Posterior cingulate gyrus (tissue), 11 donors: ENCODE data around the gene ANAPC1.
A peak's percentile ranks its signal among the peaks of the same experiment; 100 is the strongest.
"Not testable (repeated sequence)": the region's sequence is repeated elsewhere in the genome, so short reads cannot be mapped to it uniquely, and the experiment has no call there.

Source experiments
- DNase-seq, 10 donors: peaks; one replicate each; pipeline versions ENCODE4 v3.0.0 to v3.0.0-alpha.2; 2020 to 2021; ENCODE audit warnings: mixed read lengths in 3 of 10
- intact Hi-C: fragments of 100-400 bp; cut with DNase I; formaldehyde crosslinking; loops from one replicate; pipeline ENCODE4 v1.15.1; 2023

Gene ANAPC1, protein sequence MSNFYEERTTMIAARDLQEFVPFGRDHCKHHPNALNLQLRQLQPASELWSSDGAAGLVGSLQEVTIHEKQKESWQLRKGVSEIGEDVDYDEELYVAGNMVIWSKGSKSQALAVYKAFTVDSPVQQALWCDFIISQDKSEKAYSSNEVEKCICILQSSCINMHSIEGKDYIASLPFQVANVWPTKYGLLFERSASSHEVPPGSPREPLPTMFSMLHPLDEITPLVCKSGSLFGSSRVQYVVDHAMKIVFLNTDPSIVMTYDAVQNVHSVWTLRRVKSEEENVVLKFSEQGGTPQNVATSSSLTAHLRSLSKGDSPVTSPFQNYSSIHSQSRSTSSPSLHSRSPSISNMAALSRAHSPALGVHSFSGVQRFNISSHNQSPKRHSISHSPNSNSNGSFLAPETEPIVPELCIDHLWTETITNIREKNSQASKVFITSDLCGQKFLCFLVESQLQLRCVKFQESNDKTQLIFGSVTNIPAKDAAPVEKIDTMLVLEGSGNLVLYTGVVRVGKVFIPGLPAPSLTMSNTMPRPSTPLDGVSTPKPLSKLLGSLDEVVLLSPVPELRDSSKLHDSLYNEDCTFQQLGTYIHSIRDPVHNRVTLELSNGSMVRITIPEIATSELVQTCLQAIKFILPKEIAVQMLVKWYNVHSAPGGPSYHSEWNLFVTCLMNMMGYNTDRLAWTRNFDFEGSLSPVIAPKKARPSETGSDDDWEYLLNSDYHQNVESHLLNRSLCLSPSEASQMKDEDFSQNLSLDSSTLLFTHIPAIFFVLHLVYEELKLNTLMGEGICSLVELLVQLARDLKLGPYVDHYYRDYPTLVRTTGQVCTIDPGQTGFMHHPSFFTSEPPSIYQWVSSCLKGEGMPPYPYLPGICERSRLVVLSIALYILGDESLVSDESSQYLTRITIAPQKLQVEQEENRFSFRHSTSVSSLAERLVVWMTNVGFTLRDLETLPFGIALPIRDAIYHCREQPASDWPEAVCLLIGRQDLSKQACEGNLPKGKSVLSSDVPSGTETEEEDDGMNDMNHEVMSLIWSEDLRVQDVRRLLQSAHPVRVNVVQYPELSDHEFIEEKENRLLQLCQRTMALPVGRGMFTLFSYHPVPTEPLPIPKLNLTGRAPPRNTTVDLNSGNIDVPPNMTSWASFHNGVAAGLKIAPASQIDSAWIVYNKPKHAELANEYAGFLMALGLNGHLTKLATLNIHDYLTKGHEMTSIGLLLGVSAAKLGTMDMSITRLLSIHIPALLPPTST (N-terminal part only)

GRCh38 chr2:111883661-111884591, at the start of gene ANAPC1:
Gene ANAPC1, minus strand, starts transcription at chr2:111884193. Its CDS starts 3,368 bp downstream, at chr2:111880825.
- DNase-seq = peak; percentile 82 to 98 (median 88)
- intact Hi-C loops = no loop called here

DNA sequence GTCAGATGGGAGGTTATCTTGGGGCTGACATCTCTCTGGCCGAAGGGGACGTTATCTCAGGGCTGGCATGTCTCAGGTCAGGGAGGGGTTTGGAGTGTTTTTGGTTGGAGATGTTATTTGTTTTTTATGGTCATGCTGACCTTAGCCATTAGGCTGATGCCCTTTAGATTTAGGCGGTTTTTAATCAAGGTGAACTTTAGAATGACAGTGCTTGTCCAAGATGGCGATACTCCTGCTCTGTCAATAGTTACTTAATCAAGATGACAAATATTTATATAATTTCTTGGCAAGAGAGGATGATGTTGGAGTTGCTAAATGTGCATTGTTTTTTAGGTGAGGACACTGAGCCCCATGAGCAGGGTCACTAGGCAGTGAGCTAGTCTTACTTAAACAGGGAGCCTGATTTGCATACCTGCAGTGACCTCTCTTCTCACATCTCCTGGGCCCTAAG, 48.9 kb upstream of the ANAPC1 start:
- intact Hi-C loops = no loop called here

GRCh38 chr2:111930875-111931274, 46.9 kb upstream of the ANAPC1 start:
- intact Hi-C loops = no loop called here
- DNase-seq = no peak

More for the DNA sequence above, 48.9 kb upstream of the ANAPC1 start:
- no peak for DNase-seq

DNA sequence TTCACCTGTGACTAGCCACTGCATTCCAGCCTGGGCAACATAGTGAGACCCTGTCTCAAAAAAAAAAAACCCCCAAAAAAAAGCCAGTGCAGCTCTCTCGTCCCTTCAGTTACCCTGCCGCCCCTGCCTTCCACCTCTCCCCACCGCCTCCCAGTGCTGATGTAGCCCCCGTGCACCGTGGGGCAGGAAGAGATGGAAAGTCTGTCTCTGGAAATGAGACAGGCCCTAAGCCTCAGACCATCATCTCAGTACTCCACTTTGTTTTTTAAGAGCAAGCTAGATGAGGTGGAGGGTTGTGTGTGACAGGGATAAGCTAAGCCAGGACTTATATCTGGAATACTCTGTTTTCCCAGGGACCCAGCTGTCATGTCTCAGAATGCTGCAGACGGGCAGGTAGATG, 46.4 kb upstream of the ANAPC1 start:
- no peak for DNase-seq
- intact Hi-C loops = no loop called here

DNA sequence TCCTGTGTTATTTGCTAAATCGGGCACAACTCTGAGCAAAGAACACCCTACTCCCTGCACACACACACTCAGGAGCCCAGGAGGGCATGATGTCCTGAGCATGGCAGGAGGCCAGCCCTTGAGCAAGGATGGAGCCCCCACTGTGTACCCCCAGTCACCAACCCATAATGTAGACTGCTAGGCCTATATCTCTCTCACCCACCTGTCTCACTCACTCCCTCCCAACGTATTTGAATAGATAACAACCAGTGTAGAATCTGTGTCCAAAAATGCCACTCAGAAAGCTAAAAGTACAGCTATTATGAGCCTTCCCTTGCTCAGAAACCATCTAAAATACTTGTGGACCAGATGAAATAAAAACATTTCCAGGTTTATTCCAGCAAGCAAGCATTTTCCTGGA, 43.7 kb upstream of the ANAPC1 start:
- DNase-seq = no peak
- intact Hi-C loops = no loop called here

DNA sequence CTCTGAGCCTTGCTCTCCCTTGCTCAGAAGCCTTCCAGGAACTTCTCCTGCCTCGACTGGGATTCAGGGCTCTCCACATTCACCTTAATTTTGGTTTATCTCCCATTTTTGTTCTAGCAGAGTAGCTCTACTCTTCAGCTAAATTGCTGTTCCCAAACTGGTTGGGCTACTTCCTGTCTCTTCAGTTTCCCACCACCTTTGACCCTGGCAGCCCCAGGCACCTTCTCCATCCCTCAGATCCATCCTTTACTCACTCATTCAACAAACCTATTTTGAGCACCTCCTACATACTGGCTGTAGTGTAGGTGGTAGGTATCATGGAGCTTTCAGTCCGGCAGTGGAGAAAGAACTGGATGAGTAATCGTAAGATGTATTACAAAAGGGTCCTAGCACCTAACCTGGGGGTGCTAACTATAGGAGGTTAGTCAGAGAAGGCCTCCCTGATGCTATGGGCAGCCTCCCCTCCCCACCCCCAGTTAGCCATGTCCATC, 40.7 kb upstream of the ANAPC1 start:
- DNase-seq = no peak

GRCh38 chr2:111923276-111923804, 39.3 kb upstream of the ANAPC1 start:
- no peak for DNase-seq

More for the DNA sequence above, 40.7 kb upstream of the ANAPC1 start:
- intact Hi-C loops = no loop called here

DNA sequence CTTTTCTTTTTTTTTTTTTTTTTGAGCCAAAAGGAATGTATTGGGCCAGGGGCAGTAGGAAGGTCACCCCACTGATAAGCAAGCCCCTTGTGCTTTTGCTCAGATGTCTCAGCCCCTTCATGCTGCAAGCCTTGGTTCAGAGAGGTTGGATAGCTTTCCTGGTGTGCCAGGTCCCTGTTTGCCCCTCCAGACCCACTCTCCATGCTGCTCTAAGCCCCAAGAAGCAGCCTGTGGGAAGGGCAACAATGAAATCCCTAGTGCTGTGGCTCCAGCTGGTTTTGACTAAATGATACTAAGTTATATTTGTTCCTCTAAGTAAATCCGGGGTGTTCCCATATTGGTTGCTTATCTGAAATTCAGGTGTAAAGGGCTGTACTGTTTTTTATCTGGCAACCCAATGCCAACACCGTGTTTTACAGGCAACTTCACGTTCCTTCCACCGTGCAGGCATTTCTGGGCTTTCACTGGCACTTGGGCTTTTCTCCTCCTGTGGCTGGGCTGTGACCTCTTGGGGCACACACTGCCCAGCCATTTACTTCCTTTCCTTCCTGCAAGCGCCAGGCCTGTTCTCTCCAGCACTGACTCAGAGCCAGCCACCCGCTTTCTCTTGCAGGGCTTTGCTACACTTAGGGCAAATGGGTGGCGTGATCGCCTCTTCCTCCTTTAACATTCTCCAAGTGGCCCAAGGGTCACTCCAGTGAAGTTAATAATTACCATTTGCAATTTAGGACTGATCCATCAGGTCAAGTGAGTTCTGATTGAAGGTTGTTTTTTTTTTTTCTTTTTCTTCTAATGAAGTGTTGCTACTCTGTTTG, 36.0 kb upstream of the ANAPC1 start:
- peak; percentile 25 to 90 (median 50) for DNase-seq
- intact Hi-C loops = loop anchor here (1.0 to 2.0 kb wide), 2 partner anchors 14 to 21 kb away; partner anchors contain the start of gene MERTK

More at GRCh38 chr2:111923276-111923804, 39.3 kb upstream of the ANAPC1 start:
- intact Hi-C loops = no loop called here

DNA sequence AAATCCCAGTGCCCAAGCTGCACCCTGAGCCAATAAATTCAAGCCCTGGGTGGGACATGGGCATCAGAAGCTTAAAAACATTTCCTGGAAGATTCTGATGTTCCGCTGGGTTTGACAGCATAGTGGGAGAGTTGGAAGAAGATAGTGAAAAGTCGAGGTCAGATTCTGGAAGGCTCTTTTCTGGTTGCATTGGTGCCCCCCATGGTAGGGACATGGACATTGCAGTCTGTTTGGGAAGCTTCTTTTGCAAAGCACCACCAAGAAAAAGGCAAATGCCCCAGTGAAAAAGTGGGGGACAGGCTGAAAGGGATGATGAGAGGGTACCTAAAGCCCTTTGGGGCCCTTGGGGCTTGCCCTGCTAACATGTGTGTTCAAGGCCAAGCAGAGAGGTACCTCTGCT, 35.4 kb upstream of the ANAPC1 start:
- no peak for DNase-seq
- intact Hi-C loops = no loop called here

DNA sequence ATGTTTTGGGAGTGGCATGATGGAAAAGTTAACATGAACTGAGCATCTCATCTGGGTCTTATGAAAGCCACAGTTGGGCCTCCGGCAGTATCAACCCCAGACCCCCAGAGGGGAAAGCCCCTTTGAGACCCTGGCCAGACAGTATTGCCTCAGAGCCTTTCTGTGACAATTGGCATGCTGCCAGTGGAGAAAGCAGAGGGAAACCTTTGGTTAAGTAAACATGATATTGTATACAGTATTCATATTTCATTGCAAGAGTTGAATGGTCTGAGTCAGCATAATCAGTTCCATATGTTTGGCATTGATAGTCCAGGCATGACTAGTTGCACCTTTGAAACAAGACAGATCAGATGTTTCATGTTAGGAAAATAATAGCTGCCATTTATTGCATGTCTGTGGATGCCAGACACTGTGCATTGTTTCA, 34.4 kb upstream of the ANAPC1 start:
- intact Hi-C loops = no loop called here

DNA sequence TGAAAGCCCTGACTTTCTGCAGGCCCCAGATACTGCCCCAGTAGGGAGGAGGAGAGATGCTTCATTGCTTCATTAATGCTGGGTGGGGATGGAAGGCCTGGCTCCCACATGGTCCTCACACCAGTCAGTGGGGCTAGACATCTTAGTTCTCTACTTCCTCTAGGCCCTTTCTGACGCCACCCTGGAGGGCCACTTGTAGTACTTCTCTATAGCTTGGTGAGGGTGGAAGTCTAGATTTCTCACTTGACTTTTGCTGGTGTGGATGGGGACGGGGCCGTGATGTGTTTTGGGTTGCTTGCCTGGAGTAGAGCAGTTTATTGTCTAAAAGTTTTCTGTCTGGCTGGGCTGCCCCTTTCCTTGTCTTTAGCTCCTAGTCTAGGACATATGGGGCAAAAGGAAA, 33.1 kb upstream of the ANAPC1 start:
- intact Hi-C loops = no loop called here
- DNase-seq = no peak

More for the DNA sequence above, 34.4 kb upstream of the ANAPC1 start:
- no peak for DNase-seq

- DNase-seq = no peak
- intact Hi-C loops = no loop called here
These were observed 28.6 kb upstream of the ANAPC1 start for GRCh38 chr2:111912547-111912946.

DNA sequence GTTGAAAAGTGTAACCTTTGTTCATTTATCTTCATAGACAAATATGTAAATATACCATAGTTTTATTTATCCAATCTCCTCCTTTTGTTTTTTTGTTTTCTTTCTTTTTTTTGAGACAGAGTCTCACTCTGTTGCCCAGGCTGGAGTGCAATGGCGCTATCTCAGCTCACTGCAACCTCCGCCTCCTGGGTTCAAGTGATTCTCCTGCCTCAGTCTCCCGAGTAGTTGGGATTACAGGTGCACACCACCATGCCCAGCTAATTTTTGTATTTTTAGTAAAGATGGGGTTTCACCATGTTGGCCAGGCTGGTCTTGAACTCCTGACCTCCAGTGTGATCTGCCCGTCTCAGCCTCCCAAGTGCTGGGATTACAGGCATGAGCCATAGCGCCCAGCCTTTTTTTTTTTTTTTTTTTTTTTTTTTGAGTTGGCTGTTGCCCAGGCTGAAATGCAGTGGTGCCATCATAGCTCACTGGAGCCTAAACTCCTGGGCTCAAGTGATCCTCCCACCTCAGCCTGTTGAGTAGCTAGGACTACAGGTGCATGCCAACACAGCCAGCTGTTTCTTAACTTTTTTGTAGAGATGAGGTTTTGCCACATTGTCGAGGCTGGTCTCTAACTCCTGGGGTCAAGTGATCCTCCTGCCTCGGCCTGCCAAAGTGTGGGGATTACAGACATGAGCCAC, 27.4 kb upstream of the ANAPC1 start:
- DNase-seq, intact Hi-C loops: not testable (repeated sequence)

DNA sequence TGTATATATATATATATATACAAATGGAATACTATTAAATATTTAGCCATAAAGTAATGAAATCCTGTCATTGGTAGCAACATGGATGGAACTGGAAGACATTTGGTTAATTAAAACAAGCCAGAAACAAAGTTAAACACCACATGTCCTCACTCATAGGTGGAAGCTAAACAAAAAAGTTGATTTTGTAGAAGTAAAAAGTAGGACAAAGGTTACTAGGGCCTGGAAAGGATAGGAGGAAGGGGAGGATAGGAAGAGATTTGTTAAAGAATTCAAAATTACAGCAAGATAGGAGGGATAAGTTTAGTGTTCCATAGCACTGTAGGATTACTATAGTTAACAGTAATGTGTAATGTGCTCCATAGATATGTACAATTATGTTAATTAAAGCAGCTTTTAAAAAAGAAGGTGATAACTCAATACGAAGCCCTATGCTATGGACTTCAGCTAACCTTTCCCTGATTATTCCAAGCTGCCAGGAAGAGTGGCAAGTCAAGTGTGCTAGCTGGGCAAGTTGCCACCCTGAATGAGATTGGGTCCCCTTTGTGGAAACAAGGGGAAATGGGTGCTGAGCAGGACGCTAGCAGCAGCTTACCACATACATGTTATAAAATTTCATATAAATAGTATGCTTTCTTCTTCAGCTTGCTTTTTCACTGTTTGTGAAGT, 26.8 kb upstream of the ANAPC1 start:
- intact Hi-C loops = no loop called here
- no peak for DNase-seq

DNA sequence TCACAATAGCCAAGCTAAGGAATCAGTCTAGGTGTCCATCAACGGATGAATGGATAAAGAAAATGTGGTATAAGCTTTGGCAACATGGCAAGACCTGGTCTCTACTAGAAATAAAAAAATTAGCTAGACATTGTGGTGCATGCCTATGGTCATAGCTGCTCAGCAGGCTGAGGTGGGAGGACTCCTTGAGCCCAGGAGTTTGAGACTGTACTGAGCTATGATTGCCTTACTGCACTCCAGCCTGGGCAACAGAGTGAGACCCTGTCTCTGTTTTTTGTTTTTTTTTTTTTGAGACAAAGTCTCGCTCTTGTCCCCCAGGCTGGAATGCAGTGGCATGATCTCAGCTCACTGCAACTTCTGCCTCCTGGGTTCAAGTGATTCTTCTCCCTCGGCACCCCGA, 26.0 kb upstream of the ANAPC1 start:
- DNase-seq, intact Hi-C loops: not testable (repeated sequence)

GRCh38 chr2:111909079-111909478, 25.1 kb upstream of the ANAPC1 start:
- intact Hi-C loops = no loop called here
- DNase-seq = no peak

GRCh38 chr2:111908578-111908977, 24.6 kb upstream of the ANAPC1 start:
- no peak for DNase-seq
- intact Hi-C loops = no loop called here
